ENCODE measurements around the gene IFNLR1. TPM values are rescaled to one million over a fixed set of nuclear protein-coding genes. Genes with fewer than 3 reads are reported as not detected.

Gene IFNLR1
- polyA plus RNA-seq (2013), result 0.12 TPM

GRCh38 chr1:24186993-24187790, at the start of gene IFNLR1:
IFNLR1 (minus strand) TSS chr1:24187289; CDS start chr1:24187248, 41 bp downstream.
- Histone ChIP-seq H3K36me3 (ENCODE audit: control insufficient read depth in 4 of 4, insufficient read depth in 4 of 4, low read length in 3 of 4) (no peaks in the 10 kb centered on the region), H3K9me3 (ENCODE audit: control extremely low read depth in 1 of 5, control insufficient read depth in 4 of 5, insufficient read depth in 2 of 5, low read depth in 1 of 5, low read length in 4 of 5) (no peaks in the 10 kb centered on the region), H3K4me1 (ENCODE audit: control extremely low read depth in 1 of 4, control insufficient read depth in 4 of 4, insufficient read depth in 4 of 4, low read length in 3 of 4) (peaks cover 8 to 26% (median 21%) of the 10 kb centered on the region in 4 experiments), H3K27me3 (replicated peaks in 2 of 5; ENCODE audit: control insufficient read depth in 4 of 5, insufficient read depth in 5 of 5, low read length in 4 of 5) (peaks cover 0 to 44% (median 23%) of the 10 kb centered on the region in 5 experiments), H3K4me3 (ENCODE audit: control insufficient read depth in 1 of 7, extremely low read depth in 1 of 7, insufficient read depth in 4 of 7, low read depth in 2 of 7, low read length in 6 of 7) (peak within 1 kb of the TSS in 6 of 7 experiments; percentile 34 to 72 (median 48)), H3K27ac (ENCODE audit: insufficient read depth in 1 of 2, low read depth in 1 of 2, low read length in 2 of 2, poor library complexity in 1 of 2, severe bottlenecking in 2 of 2) (no peak within 1 kb of the TSS)
- under 1% methylated on average over 60 of the region's 74 CpGs for WGBS (ENCODE audit: insufficient coverage)
- ChIA-PET POLR2A (interaction anchor here (0.6 kb wide), 1 partner anchor 152 kb away, joined by 3 read pairs; no protein-coding TSS in a partner anchor), CTCF (interaction anchor here (0.9 to 2.9 kb wide), 3 partner anchors 11 to 994 kb away, joined by 3 to 15 read pairs (median 4); no protein-coding TSS in a partner anchor)
- DNase-seq, result peak in 2 of 3 donors; percentile 24 to 41

DNA sequence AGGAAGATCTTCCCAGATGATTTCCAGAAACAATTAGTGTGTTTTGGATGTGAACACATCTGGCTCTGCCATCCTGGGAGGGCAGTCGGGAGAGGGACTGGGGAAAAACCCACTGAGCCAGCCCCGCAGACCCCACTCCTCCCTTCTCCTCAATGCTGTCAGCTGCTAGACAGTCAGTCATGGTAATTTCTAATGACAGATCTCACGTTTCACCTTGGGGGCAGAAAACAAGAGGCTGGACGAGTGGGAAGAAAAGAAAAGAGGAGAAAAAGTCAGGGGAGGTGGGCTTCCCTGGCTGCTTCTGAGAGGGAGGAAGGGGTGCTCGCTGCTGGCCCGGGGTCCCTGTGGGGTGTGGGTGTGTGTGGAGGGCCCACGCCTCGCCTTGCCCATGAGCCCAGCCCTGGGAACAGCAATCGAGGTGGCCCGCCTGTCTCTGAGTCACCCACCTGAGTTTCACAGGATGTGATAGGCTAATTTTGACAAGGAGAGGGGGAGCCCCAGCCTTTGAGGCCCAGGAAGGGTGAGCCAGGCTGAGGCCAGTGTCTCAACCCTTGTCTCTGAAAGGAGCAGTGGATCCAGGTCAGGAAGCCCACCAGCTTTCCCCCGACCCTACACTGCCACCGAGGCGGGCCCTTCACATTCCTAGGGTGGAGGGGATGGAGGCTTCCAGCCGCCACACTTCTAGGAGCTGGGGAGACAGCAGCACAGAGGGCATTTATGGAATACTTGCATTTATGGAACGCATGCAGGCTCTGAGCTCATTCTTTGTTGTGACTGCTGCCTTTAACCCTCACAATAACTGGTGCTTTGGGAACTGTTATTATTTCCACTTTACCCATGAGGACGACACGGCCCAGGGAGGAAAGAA, 49.1 kb upstream of the IFNLR1 start:
- DNase-seq, result no peak
- no peaks in the 10 kb centered on the region for H3K36me3 ChIP-seq (ENCODE audit: control insufficient read depth in 4 of 4, insufficient read depth in 4 of 4, low read length in 3 of 4)
- ChIA-PET CTCF (interaction anchor here (1.2 kb wide), 1 partner anchor 155 kb away, joined by 5 read pairs; no protein-coding TSS in a partner anchor), POLR2A (no interaction called here)
- no peaks in the 10 kb centered on the region for H3K4me1 ChIP-seq (ENCODE audit: control extremely low read depth in 1 of 4, control insufficient read depth in 4 of 4, insufficient read depth in 4 of 4, low read length in 3 of 4)
- H3K9me3 ChIP-seq (ENCODE audit: control extremely low read depth in 1 of 5, control insufficient read depth in 4 of 5, insufficient read depth in 2 of 5, low read depth in 1 of 5, low read length in 4 of 5), result peaks cover 0 to 2% (median 0%) of the 10 kb centered on the region in 5 experiments
- no peak overlapping the region for H3K4me3 ChIP-seq (ENCODE audit: control insufficient read depth in 1 of 7, extremely low read depth in 1 of 7, insufficient read depth in 4 of 7, low read depth in 2 of 7, low read length in 6 of 7)
- H3K27ac ChIP-seq (ENCODE audit: insufficient read depth in 1 of 2, low read depth in 1 of 2, low read length in 2 of 2, poor library complexity in 1 of 2, severe bottlenecking in 2 of 2), result no peak overlapping the region
- WGBS (ENCODE audit: insufficient coverage), result 80% methylated on average over 12 of the region's 17 CpGs
- peaks cover 0 to 2% (median 0%) of the 10 kb centered on the region in 5 experiments for H3K27me3 ChIP-seq (replicated peaks in 2 of 5; ENCODE audit: control insufficient read depth in 4 of 5, insufficient read depth in 5 of 5, low read length in 4 of 5)

GRCh38 chr1:24233684-24234600, 46.9 kb upstream of the IFNLR1 start:
- 100% methylated on average over 1 of the region's 9 CpGs for WGBS (ENCODE audit: insufficient coverage)
- no peak for DNase-seq
- H3K27ac ChIP-seq (ENCODE audit: insufficient read depth in 1 of 2, low read depth in 1 of 2, low read length in 2 of 2, poor library complexity in 1 of 2, severe bottlenecking in 2 of 2), result no peak overlapping the region
- H3K4me1 ChIP-seq (ENCODE audit: control extremely low read depth in 1 of 4, control insufficient read depth in 4 of 4, insufficient read depth in 4 of 4, low read length in 3 of 4), result no peaks in the 10 kb centered on the region
- POLR2A ChIA-PET, result no interaction called here
- H3K27me3 ChIP-seq (replicated peaks in 2 of 5; ENCODE audit: control insufficient read depth in 4 of 5, insufficient read depth in 5 of 5, low read length in 4 of 5), result peaks cover 0 to 2% (median 0%) of the 10 kb centered on the region in 5 experiments
- H3K9me3 ChIP-seq (ENCODE audit: control extremely low read depth in 1 of 5, control insufficient read depth in 4 of 5, insufficient read depth in 2 of 5, low read depth in 1 of 5, low read length in 4 of 5), result peaks cover 0 to 2% (median 0%) of the 10 kb centered on the region in 5 experiments
- no peaks in the 10 kb centered on the region for H3K36me3 ChIP-seq (ENCODE audit: control insufficient read depth in 4 of 4, insufficient read depth in 4 of 4, low read length in 3 of 4)
- CTCF ChIA-PET, result no interaction called here
- no peak overlapping the region for H3K4me3 ChIP-seq (ENCODE audit: control insufficient read depth in 1 of 7, extremely low read depth in 1 of 7, insufficient read depth in 4 of 7, low read depth in 2 of 7, low read length in 6 of 7)

GRCh38 chr1:24231701-24232100, 44.6 kb upstream of the IFNLR1 start:
- POLR2A ChIA-PET, result no interaction called here
- Histone ChIP-seq H3K4me3 (ENCODE audit: control insufficient read depth in 1 of 7, extremely low read depth in 1 of 7, insufficient read depth in 4 of 7, low read depth in 2 of 7, low read length in 6 of 7) (no peak overlapping the region), H3K27ac (ENCODE audit: insufficient read depth in 1 of 2, low read depth in 1 of 2, low read length in 2 of 2, poor library complexity in 1 of 2, severe bottlenecking in 2 of 2) (no peak overlapping the region), H3K9me3 (ENCODE audit: control extremely low read depth in 1 of 5, control insufficient read depth in 4 of 5, insufficient read depth in 2 of 5, low read depth in 1 of 5, low read length in 4 of 5) (peaks cover 0 to 2% (median 0%) of the 10 kb centered on the region in 5 experiments), H3K4me1 (ENCODE audit: control extremely low read depth in 1 of 4, control insufficient read depth in 4 of 4, insufficient read depth in 4 of 4, low read length in 3 of 4) (no peaks in the 10 kb centered on the region), H3K27me3 (replicated peaks in 2 of 5; ENCODE audit: control insufficient read depth in 4 of 5, insufficient read depth in 5 of 5, low read length in 4 of 5) (peaks cover 0 to 2% (median 0%) of the 10 kb centered on the region in 5 experiments), H3K36me3 (ENCODE audit: control insufficient read depth in 4 of 4, insufficient read depth in 4 of 4, low read length in 3 of 4) (no peaks in the 10 kb centered on the region)
- no peak for DNase-seq
- 93% methylated on average over 3 of the region's 3 CpGs for WGBS (ENCODE audit: insufficient coverage)
- CTCF ChIA-PET, result no interaction called here

DNA sequence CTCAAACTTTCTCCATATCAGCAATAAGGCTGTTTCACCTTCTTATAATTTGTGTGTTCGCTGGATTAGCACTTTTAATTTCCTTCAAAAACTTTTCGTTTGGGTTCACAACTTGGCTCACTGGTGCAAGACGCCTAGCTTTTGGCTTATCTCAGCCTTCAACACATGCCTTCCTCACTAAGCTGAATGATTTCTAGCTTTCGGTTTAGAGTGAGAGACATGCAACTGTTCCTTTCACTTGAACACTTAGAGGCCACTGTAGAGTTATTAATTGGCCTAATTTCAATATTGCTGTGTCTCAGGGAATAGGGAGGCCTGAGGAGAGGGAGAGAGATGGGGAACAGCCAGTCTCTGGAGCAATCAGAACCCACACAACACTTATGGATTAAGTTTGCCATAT, 41.2 kb upstream of the IFNLR1 start:
- Histone ChIP-seq H3K4me1 (ENCODE audit: control extremely low read depth in 1 of 4, control insufficient read depth in 4 of 4, insufficient read depth in 4 of 4, low read length in 3 of 4) (no peaks in the 10 kb centered on the region), H3K27ac (ENCODE audit: insufficient read depth in 1 of 2, low read depth in 1 of 2, low read length in 2 of 2, poor library complexity in 1 of 2, severe bottlenecking in 2 of 2) (no peak overlapping the region), H3K4me3 (ENCODE audit: control insufficient read depth in 1 of 7, extremely low read depth in 1 of 7, insufficient read depth in 4 of 7, low read depth in 2 of 7, low read length in 6 of 7) (no peak overlapping the region), H3K27me3 (replicated peaks in 2 of 5; ENCODE audit: control insufficient read depth in 4 of 5, insufficient read depth in 5 of 5, low read length in 4 of 5) (peaks cover 0 to 2% (median 0%) of the 10 kb centered on the region in 5 experiments), H3K9me3 (ENCODE audit: control extremely low read depth in 1 of 5, control insufficient read depth in 4 of 5, insufficient read depth in 2 of 5, low read depth in 1 of 5, low read length in 4 of 5) (no peaks in the 10 kb centered on the region), H3K36me3 (ENCODE audit: control insufficient read depth in 4 of 4, insufficient read depth in 4 of 4, low read length in 3 of 4) (no peaks in the 10 kb centered on the region)
- ChIA-PET POLR2A (no interaction called here), CTCF (no interaction called here)
- DNase-seq, result no peak
- WGBS (ENCODE audit: insufficient coverage), result 88% methylated on average over 4 of the region's 4 CpGs

GRCh38 chr1:24226749-24227148, 39.7 kb upstream of the IFNLR1 start:
- 88% methylated on average over 5 of the region's 5 CpGs for whole genome bisulfite sequencing (ENCODE audit: insufficient coverage)
- Histone ChIP-seq H3K4me3 (ENCODE audit: control insufficient read depth in 1 of 7, extremely low read depth in 1 of 7, insufficient read depth in 4 of 7, low read depth in 2 of 7, low read length in 6 of 7) (no peak overlapping the region), H3K27ac (ENCODE audit: insufficient read depth in 1 of 2, low read depth in 1 of 2, low read length in 2 of 2, poor library complexity in 1 of 2, severe bottlenecking in 2 of 2) (no peak overlapping the region), H3K27me3 (replicated peaks in 2 of 5; ENCODE audit: control insufficient read depth in 4 of 5, insufficient read depth in 5 of 5, low read length in 4 of 5) (peaks cover 0 to 2% (median 0%) of the 10 kb centered on the region in 5 experiments), H3K4me1 (ENCODE audit: control extremely low read depth in 1 of 4, control insufficient read depth in 4 of 4, insufficient read depth in 4 of 4, low read length in 3 of 4) (no peaks in the 10 kb centered on the region), H3K36me3 (ENCODE audit: control insufficient read depth in 4 of 4, insufficient read depth in 4 of 4, low read length in 3 of 4) (no peaks in the 10 kb centered on the region), H3K9me3 (ENCODE audit: control extremely low read depth in 1 of 5, control insufficient read depth in 4 of 5, insufficient read depth in 2 of 5, low read depth in 1 of 5, low read length in 4 of 5) (no peaks in the 10 kb centered on the region)
- CTCF ChIA-PET, result no interaction called here
- POLR2A ChIA-PET, result no interaction called here
- no peak for DNase-seq
